PFSK-1 (cell line): ENCODE data around the gene SPRR3.

Experiments
- POLR2AphosphoS5 ChIP-seq: IDR thresholded peaks from 2 replicates; pipeline ENCODE4 v1.6.1; 2012; ENCODE audit warnings: low read depth, mild to moderate bottlenecking, control low read depth, low read length, moderate library complexity
- TAF1 ChIP-seq: IDR thresholded peaks from 2 replicates; pipeline ENCODE4 v1.6.1; 2012; ENCODE audit warnings: low read length, control low read depth, borderline replicate concordance; ENCODE audit not compliant: insufficient read depth

- TF ChIP-seq TAF1 (no peak), POLR2AphosphoS5 (no peak)
Observed at GRCh38 chr1:152981146-152981871, 20.2 kb upstream of the SPRR3 start.
